NCI-H69 (cell line): Measurements from ENCODE around the gene HAPLN1.
"Not testable (repeated sequence)": the region's sequence is repeated elsewhere in the genome, so short reads cannot be mapped to it uniquely, and the experiment has no call there.

Experiments
- DNase-seq: peaks from one replicate; lab custom pipeline; 2025; lab: John Stamatoyannopoulos, UW

The HAPLN1 gene

GRCh38 chr5:83720836-83721537 lies at the start of gene HAPLN1:
HAPLN1 (minus strand) TSS chr5:83720855; CDS start chr5:83673523, 47,332 bp downstream.
- peak; percentile 48 for DNase-seq

GRCh38 chr5:83767409-83767992 lies 46.8 kb upstream of the HAPLN1 start:
- DNase-seq: peak; percentile 41

- no peak for DNase-seq
Measured at GRCh38 chr5:83764101-83764500, 43.4 kb upstream of the HAPLN1 start.

GRCh38 chr5:83760579-83760978 lies 39.9 kb upstream of the HAPLN1 start:
- DNase-seq: no peak

- DNase-seq: no peak
Measured at GRCh38 chr5:83752700-83753099, 32.0 kb upstream of the HAPLN1 start.

- no peak for DNase-seq
Measured at GRCh38 chr5:83751201-83751600, 30.5 kb upstream of the HAPLN1 start.

GRCh38 chr5:83750749-83751148 lies 30.1 kb upstream of the HAPLN1 start:
- DNase-seq: no peak

- no peak for DNase-seq
Measured at GRCh38 chr5:83745816-83746215, 25.2 kb upstream of the HAPLN1 start.

- no peak for DNase-seq
Measured at GRCh38 chr5:83744821-83745220, 24.2 kb upstream of the HAPLN1 start.

- DNase-seq: peak; percentile 96
Measured at GRCh38 chr5:83742089-83742488, 21.4 kb upstream of the HAPLN1 start.

GRCh38 chr5:83741571-83741970 lies 20.9 kb upstream of the HAPLN1 start:
- DNase-seq: peak; percentile 93

GRCh38 chr5:83740741-83741140 lies 20.1 kb upstream of the HAPLN1 start:
- DNase-seq: no peak

- DNase-seq: peak; percentile 11
Measured at GRCh38 chr5:83736169-83736568, 15.5 kb upstream of the HAPLN1 start.

GRCh38 chr5:83735058-83735457 lies 14.4 kb upstream of the HAPLN1 start:
- not testable (repeated sequence) for DNase-seq

GRCh38 chr5:83731638-83732037 lies 11.0 kb upstream of the HAPLN1 start:
- no peak for DNase-seq

- DNase-seq: no peak
Measured at GRCh38 chr5:83729362-83729761, 8.7 kb upstream of the HAPLN1 start.

- DNase-seq: no peak
Measured at GRCh38 chr5:83726912-83727311, 6.3 kb upstream of the HAPLN1 start.

GRCh38 chr5:83724935-83725334 lies 4.3 kb upstream of the HAPLN1 start:
- peak; percentile 72 for DNase-seq

- peak; percentile 54 for DNase-seq
Measured at GRCh38 chr5:83724001-83724400, 3.3 kb upstream of the HAPLN1 start.

- peak; percentile 55 for DNase-seq
Measured at GRCh38 chr5:83723031-83723430, 2.4 kb upstream of the HAPLN1 start.

- DNase-seq: peak; percentile 97
Measured at GRCh38 chr5:83721953-83722901, 1.6 kb upstream of the HAPLN1 start.

GRCh38 chr5:83718936-83719495 lies 1.6 kb downstream of the HAPLN1 start:
- peak; percentile 28 for DNase-seq
